GM21723 (cell line): Measurements from ENCODE around the gene NT5C1B.

ENCODE experiments used
- ATAC-seq: cut with Tn5 transposase; IDR thresholded peaks from one replicate; pipeline ENCODE4 v1.9.1; 2021; ENCODE audit warnings: mild to moderate bottlenecking, moderate library complexity; ENCODE audit not compliant: unreplicated experiment

NT5C1B gene

DNA sequence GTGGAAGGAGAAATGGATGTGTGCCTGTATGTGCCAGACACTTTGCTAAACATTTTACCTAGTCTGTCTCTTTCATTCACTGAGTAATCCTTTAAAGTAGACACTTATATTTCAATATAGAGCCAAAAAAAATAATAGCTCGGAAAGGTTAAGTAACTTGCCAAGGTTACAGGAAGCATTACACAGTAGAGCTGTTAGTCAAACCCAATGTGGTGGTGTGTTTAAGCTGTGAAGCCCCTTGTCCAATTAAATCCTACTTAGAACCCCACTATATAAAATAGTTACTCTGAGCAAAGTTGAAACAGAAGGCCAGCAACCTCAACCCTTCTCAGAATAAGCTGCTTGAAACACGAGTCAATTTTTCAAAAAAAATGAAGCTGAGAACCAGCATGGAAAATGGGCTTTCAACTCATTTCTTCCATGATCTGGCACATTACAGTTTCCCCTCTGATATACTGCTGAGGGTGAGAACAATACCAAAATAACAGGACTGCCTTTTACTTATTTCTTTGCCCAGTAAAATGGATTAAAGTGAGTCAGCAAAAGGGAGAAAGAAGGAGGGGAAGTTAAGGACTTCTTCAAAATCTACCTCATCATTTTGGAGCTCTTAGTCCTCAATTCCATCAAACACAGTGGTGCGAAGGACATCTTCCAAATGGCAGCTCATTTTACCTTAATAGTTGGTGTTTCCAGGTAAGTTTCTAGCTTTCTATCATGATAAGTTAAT lies 36.9 kb downstream of the NT5C1B start:
- no peak for ATAC-seq

DNA sequence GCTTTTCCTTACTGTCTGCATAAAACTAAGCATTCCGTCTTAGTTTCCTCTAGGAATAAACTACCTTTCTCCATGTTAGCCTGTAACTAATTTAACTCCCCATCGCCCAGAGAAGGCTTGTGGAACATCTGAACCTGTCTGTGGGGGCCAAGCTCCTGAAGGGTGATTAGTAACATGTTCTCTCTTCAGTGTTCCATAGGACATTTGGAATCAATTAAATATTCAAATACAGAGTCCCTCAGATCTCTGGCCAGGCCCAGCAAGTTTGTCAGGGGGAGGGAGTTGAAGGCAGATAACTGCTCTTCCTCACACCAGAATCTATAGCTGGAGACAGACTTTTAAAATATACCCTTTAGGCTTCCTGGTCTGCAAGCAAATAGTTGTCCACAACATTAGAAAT lies 37.7 kb downstream of the NT5C1B start:
- ATAC-seq: no peak

DNA sequence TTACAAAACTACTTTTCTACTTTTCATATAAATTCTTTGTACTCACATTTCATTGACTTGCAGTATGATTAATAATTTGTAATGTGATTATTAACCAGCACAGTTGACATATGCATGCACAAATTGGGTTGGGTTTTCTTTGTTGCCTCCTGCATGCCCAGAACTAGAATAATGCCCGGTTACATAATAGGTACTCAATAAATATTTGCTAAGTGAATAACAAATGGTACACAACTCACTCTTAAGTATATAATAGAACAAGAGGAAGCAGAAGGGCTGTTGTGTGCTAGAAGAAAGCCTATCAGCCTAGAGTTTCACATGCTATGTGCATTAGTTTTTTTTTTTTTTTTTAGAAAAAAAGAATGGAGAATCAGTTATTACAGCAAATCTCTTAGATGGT lies 38.2 kb downstream of the NT5C1B start:
- no peak for ATAC-seq

DNA sequence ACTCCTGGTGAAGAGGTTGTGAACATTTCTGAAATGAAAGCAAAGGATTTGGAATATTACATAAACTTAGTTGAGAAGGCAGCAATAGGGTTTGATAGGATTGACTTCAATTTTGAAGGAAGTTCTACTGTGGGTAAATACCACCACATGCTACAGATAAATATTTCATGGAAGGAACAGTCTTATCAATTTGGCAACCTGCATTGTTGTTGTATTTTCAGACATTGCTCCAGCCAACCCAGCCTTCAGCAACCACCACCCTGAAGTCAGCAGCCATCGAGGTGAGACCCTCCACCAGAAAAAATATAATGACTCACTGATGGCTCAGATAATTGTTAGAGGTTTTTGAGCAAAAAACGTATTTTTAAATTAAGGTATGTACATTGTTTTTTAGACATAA lies 38.9 kb downstream of the NT5C1B start:
- ATAC-seq: no peak

DNA sequence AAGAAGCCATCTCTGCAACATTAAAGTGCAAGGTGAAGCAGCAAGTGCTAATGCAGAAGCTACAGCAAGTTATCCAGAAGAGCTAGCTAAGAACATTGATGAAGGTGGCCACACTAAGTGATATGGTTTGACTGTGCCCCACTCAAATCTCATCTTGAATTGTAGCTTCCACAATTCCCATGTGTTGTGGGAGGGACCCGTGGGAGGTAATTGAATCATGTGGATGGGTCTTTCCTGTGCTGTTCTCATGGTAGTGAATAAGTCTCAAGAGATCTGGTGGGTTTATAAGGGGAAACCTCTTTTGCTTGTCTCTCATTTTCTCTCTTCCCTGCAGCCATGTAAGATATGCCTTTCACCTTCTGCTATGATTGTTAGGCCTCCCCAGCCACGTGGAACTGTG lies 40.3 kb downstream of the NT5C1B start:
- ATAC-seq: no peak

DNA sequence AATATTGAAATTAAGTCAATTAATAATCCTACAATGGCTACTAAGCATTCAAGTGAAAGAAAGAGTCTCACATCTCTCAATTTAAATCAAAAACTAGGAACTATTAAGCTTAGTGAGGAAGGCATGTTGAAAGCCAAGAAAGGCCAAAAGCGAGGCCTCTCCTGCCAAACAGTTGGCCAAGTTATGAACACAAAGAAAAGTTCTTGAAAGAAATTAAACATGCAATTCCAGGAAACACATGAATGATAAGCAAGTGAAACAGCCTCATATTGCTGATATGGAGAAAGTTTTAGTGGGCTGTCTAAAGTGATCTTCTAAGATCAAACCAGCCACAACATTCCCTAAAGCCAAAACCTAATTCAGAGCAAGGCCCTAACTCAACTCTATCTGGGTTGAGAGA lies 40.7 kb downstream of the NT5C1B start:
- no peak for ATAC-seq

DNA sequence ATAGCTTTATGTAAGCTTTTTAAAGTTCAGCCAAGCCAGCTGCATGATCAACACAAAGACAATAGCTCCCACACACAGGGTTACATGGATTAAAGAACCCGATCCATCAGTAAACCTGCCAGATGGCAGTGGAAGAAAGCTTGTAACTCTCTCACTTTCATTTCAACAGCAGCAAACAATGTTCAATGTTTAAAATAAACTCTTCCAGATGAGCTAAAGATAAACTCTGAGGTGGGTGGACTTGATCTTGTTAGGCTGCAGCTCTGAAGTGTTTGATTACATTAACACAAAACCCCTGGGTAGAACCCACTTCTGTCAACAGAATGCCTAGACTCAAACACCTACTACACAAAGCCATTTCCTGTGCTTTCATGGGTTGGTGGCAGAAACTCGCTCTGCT lies 42.8 kb downstream of the NT5C1B start:
- no peak for ATAC-seq

DNA sequence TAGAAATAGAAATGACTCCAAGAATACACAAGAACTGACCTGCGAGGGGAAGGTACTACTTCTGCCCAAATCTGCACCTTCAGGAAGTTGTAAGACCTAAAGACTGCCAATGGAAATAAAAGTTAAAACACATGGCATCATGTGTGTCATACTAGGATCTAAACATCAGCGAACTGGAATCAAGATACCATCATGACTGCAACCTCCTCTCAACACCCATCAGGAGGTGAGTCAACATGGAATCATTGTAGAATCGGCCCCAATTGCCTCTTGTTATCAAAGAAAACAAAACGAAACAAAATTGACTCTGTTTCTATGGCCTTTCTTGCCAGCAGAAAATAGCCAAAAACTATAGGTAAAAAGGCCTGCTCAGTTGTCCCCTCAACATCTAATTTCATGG lies 44.0 kb downstream of the NT5C1B start:
- ATAC-seq: no peak

DNA sequence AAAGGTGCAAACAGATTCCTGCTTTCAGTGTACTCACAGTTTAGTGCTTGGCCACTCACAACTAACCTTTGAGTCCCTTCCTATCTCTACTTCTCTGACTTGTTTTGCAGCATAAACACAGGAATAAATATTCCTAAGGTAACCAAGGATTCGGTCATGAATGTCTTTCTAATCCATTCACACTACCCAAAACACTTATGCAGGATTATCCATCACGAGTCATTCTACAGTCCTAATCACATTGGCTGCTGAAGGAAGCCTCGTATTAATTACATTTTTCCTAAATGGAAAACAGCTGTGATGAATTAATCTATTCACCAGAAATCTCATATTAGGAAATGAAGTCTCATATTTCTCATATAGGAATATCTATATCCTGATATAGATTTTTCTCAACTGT lies 45.2 kb downstream of the NT5C1B start:
- no peak for ATAC-seq

DNA sequence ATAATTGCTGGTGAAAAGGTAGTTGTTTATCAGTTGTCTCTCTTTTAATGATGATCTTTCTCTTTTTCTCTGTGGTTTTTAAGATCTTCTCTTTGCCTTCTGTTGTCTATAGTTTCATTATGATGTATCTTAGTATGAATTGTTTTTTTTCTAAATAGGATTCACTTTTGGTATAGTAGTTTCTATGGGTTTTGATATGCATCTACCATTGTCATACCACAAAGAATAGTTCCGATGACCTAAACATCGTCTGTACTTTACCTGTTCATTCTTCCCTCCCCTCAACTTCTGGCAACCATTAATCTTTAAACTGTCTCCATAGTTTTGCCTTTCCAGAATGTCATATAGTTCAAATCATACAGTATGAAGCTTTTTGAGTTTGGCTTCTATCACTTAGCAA lies 48.5 kb downstream of the NT5C1B start:
- no peak for ATAC-seq

DNA sequence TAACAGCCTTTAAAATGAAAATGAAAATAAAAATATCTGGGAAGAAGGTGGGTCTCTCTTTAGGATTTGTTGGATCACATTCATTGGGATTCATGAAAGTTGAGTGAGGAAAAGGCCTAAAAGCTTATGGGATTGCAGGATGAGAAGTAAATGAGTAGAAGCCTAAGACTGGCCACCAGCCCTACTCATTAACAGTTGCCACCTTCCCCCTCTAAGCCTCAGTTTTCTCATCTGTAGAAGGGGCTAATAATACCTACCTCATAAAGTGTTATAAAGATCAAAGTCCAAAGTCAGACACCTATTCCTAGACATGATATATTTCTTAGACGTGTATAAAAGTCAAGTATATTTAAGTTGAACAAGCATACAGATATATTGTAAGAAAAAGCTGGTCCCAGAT lies 52.7 kb downstream of the NT5C1B start:
- ATAC-seq: no peak

DNA sequence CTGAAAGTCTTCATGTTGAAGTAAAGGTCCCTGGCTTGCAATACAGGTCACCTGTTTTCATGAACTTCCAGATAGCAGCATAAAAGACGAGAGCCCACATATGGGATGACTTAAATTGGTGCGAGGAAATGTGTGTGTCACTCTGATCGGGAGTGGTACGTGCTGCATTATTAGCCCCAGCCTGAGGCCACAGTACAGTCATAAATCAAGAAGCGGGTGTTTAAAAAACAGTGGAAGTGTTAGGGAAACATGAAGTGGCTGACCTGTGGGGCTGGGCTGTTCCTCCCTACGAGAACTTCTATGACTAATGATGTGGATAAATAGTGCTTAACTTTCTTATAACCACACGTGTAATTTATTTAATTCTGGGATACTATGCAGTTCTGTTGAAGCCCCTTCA lies 53.3 kb downstream of the NT5C1B start:
- ATAC-seq: no peak

DNA sequence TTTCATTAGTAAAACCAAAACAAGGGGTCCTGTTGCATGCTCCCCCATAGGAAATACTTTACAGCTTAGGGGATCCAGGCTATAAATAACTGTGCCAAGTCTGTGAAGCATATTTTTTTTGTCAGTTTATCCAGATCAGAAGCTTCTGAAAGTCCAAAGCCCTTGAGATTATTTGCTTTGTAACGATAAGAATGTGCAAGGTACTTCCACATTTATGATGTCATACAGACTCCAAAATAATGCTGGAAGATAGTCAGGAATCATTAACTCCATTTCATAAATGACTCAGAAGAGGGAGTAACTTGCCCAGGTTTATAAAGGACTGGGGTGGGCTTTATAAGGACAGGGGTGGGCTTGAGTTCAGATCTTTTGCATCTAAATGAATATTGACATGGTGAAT lies 58.2 kb downstream of the NT5C1B start:
- no peak for ATAC-seq

DNA sequence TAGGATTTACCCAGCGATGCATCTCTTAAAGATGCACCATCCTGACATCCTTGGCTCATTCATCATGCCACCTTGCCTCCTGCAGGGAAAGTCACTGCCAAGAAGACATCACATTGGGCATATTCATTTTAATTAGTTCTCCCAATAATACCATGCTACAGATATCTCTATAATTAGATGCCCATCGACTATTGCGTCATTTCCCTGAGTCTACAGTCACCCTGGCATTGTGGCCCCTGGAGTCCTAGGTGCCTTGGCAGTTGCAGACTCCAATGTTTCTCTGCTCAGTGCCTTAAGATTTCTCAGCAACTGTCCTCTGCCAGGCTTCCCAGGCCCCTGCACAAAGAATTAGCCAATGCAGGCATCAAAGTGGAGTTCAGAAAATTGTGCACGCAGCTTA lies 61.5 kb downstream of the NT5C1B start:
- ATAC-seq: no peak

DNA sequence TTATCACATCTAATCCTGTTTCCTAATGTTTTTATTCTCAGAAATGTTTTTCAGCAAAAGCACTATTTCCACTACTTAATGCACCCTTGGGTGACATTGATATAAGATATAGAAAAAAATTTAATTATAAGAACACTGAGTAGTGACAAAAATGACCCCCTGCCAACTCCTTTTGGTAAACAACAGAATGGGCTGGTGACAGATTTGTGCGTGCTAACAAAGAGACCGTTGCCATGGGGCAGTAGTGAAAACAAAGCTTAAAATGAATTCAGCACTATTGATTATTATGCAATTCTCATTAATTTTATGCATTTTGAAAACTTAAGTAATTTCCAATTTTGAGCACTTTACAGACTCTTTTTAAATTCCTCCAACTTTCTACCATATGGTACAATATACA lies 62.0 kb downstream of the NT5C1B start:
- no peak for ATAC-seq

DNA sequence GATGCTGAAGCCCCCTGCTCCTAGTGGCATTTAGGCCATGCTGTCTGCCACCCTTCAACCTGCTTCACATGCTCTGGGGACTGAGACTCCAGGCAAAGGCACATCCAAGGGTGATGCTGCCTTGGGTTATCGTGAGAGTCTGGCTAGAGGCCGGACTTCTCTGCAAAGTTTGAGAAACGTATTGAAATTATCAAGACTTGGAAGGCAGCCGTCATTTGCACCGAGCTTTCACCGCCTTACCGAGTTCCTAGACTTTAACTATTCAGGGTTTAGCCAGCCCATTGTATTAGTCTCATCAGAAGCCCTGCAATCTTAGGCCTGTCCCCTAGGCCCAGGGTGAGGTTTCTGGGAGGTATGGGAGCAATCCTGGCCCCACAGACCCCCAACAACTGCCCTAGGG lies 62.9 kb downstream of the NT5C1B start:
- no peak for ATAC-seq

DNA sequence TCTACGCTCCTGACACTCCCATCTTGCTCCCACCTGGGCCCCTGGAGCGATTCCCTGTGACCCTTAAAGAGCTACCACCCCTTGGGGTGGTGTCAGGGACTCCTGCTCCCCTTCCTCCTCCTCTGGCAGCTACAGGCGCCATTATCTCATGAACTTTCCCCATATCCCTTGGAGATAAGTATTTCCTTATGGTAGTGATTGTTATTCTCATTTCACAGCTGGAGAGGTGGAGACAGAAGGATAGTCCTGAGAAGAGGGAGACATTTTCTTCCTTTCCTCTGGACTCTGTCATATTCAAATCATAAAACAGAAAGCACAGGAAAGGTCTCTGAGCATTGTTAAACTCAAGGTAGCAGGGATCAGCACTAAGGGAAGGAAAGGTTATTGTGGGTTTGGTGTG lies 63.5 kb downstream of the NT5C1B start:
- ATAC-seq: no peak

DNA sequence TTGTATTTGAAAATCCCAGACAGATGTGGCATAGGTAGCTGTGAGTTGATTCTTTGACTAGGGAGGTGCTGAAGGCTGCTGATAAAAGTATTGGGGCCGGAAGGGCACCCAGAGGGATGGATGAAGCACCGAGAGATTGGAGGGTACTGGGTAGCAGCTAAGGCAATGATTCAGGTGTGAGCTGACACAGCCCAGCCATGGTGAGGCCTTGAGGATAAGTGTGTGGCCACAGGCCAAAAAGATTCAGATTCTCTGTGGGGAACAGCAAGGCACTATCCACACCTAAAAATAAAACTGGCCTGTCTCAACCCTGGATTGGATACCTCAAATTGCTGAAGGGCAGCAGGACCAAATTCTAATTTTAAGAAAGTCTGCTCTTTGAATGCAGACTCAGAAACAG lies 64.1 kb downstream of the NT5C1B start:
- ATAC-seq: no peak

DNA sequence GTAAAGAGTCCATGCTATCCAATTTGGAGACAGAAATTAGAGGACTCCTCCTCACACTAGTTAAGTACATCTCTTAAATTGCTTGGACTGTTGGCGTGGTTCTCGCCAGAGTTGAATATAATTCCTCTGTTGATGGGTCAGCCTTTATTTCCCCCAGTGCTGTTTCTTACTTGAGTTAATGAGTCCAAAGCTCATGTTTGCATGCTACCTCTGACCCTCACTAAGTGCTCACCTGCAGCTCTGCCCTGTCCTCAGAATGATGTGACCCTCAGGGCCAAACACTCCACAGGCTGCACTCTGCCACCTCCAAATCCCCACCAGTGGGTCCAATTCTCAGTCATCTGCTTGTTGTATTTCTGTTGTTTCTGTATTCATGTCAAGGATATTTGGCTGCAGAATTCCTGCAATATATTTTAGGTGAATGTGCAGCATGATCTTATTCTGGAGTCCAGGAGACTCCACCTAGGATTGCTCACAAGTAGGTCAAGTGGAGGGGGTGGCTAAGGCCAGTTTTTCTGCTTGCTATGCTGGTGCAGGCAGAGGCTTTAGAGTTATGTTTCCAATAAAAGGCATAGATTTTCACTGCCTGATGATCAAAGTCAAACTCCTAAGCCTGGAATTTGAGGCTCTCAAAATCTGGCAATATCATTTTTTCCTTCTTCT lies 66.8 kb downstream of the NT5C1B start:
- no peak for ATAC-seq

DNA sequence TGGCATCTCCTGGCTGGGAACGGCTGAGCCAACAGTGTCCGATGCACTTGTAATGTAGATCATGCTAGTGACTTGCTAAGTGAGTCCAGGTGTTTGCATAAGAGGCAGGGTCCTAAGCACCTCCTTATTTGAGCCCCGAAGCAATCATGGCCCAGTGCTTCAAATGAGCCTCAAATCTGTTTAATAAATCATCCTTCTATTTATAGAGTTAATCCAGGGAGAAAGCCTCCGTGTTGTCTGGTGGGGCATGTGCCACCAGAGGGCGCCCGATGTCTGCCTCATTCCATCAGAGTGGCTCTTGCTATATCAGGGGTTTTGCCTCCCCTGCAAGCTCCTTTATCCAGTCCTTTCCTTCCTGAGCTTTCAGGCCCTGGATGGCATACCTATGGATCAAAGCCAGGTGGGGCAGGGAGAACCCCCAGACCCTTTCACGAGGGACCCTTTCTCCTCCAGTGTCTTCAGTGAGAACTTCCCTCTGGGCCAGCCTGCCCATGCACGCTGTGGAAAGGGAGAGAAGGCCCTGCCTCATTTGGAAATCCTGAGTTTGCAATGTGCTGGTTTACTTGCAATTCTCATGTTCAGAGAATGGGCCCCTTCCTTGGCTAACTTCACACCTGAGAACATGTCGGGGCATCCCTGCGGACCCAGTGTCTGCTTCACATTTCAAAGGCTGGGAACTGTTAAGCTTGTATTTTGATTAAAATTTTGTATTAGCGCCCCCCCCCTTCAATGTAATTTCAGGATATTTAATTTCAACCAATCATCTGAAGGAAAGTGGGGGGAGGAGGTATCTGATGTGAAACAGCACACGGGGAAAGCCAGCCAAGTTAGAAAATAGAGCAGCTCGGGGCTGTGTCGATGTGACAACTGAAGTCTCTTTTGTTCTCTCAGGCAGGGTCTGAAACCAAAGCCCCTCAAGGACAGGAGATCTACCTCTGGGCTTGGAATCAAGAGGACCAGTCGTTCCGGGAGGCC lies 68.6 kb downstream of the NT5C1B start:
- peak; percentile 87 for ATAC-seq

DNA sequence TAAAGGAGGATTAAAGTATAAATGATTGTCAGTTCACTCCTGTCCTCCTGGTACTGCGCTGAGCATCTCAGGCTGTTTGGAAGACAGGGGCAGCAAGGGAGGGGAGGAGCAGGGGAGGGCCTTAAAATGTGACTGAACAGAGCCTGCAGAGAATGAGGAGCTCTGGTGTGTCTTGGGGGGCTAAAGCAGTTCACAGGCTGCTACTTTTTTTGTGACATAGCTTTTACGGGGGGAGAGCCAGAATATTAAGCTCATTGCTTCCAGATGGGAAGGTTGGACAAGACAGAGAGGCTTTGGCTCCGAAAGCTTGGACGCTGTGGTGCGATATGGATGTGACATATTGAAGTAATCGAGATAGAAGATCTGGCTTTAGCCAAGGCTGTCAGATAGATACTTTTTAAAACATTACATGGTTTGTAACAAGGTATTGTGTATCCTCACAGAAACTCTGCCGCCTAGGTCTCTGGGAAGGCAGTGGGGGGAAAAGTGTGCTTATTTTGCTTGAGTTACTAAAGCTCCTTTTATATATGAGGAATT lies 69.4 kb downstream of the NT5C1B start:
- ATAC-seq: no peak
